ENCODE data around the gene PID1.

PID1 gene

DNA sequence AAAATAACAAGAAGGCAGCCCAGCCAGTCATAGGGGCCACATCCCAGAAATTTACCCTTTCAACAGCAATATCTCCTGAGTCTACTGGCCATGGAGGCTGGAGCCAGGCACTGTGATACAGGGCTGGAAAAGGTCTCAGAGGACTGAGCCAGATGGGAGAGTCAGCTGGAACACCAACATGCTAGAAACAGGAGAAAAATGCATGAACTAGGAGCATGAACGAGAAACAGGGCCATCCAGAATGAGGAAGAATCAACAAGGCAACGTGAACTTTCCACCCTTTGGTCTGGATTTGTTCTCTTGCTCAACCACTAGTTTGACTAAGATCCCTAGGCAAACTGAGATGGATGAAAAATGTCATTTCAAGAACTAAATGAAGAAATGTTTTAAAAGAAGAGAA, 13.1 kb downstream of the PID1 start:
- no peak for DNase-seq

- no peak for DNase-seq
Measured at GRCh38 chr2:229256376-229256775, 14.7 kb downstream of the PID1 start.

DNA sequence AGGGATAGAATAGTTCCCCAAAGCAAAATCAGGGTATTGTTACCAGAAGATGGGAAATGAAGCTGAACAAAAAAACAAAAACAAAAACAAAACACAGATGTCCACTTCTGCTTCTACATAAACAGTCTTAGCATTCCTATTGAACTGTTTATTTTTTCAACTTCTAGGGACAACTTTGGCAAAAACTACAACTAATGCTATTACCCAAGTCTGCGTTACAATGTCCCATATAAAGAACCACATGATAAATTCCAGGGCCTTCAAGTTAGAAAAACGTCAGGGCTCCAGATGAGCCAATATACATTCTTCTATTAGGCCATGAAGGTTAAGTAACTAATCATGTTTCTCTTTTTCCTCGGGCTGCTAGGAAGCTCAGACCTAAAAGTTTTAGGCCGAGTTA, 16.9 kb downstream of the PID1 start:
- DNase-seq, result no peak

DNA sequence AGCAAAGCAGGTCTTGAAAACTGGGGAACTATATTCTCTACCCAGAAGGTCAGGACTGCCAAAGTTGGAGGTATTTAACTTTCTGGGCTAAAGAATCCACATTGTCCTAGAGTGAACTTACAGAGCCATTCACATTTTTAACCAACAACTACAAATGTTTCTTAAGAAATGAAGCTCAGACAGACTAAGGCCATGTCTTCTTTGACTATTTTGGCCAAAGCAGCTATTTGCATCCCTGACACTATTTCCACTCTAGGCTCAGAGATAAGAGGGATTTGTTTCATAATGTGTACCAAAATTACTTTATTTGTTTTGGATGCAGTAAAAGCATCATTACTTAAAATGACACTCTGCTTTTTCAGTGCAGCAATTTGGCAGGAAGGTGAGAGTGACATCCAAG, 18.1 kb downstream of the PID1 start:
- DNase-seq, result no peak

DNA sequence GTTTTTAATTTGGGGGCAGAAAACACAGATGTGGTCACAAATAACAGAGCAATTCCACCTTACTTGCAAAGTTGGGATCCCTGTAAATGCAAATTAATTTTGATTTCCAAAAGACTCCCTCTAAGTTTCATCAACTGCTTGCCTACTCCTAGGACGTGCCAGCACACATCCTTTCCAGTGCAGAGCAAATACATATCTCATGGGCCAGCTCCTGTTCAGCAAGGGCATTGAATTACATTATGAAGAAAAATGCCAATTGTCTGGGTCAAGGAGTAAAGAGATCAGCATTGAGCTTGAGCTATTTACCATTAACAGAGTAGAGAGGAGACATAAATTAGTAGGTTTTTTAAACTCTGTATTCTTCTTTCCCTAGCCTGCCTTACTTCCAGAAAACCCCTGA, 18.8 kb downstream of the PID1 start:
- DNase-seq, result no peak

GRCh38 chr2:229249536-229249935, 21.6 kb downstream of the PID1 start:
- no peak for DNase-seq

DNA sequence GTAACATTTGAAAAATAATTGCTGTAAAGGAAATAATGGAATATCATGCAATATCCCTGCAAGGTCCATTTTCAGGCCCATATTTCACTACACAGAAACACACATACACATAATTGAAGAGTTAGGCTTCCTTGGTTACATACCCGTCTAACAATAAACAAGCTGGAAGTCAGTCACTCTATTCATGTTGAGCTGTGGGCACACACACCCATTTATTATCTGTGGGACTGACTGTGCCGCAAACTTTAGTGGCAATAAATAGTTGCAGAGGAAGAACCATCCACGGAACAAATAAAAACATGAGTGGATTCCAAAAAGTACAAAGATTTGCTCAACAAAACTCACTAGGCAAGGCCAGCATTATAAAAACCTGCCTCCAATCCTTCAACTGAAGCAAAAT, 24.8 kb downstream of the PID1 start:
- no peak for DNase-seq

DNA sequence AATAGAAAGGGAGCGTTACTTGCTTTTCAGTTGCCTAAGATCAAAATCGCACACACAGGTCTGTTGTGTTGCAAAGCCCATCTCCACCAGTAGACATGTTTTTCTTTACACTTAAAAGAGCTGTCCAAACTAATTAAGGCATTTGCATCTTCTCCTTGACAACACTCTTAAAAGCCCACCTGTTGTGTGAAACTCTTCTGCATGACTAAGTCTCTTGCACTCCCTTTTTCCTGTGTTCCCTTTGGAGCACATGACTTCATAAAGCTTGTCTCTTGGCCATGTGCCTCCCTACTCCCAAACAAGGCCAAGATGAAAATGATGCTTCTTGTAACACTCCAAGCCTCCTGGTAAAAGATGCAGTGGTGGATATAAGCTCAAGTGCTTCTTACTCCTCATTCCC, 26.1 kb downstream of the PID1 start:
- no peak for DNase-seq

DNA sequence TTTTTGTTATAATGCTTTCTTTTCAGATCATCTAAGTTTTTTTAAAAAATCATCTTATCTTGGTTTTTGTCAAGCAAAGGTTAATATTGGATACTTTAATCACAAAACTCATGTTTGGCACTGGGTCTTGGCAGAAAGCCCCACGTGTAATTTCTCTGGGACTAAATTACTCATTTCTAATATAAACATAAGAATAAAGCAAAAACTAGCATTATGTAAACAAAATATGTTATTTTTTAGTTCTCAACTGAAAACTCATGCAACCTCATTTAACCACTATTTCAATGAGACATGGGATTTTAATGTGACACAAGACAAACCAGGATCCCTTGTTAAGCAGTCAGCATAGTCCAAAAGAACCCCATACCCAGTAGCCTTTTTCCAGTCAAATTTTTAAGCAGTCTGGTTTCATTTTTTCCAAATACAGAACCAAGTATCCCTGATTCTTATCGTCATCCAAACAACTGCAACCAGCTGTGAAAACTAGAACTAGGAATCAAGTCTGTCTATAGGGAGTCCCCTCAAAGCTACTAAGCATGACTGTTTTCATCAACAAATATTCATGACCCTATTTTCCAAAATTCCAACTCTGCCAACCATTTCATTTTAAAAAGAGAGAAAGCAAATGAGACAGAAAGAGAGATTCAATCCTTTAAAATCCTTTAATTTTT, 27.1 kb downstream of the PID1 start:
- DNase-seq, result no peak

- DNase-seq, result no peak
Measured at GRCh38 chr2:229240984-229241491, 30.0 kb downstream of the PID1 start.

DNA sequence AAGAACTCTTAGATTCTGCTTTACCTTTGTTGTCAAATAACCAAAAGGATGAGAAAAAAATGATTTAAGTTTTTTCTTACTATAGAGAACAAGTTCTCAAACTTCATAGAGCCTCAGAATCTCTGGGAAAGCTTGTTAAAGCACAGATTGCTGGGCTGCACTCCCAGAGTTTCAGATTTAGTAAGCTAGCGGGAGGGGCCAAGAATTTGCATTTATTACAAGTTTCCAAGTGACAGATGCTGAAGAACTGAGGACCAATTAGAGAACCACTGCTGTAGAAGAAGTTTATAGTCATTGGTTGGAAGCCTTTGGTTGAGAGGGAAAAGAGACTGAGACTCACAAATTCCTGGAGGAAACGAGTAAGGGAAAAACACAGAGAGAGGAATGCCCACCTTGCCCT, 32.1 kb downstream of the PID1 start:
- DNase-seq, result no peak

GRCh38 chr2:229237270-229237669, 33.8 kb downstream of the PID1 start:
- DNase-seq, result no peak

DNA sequence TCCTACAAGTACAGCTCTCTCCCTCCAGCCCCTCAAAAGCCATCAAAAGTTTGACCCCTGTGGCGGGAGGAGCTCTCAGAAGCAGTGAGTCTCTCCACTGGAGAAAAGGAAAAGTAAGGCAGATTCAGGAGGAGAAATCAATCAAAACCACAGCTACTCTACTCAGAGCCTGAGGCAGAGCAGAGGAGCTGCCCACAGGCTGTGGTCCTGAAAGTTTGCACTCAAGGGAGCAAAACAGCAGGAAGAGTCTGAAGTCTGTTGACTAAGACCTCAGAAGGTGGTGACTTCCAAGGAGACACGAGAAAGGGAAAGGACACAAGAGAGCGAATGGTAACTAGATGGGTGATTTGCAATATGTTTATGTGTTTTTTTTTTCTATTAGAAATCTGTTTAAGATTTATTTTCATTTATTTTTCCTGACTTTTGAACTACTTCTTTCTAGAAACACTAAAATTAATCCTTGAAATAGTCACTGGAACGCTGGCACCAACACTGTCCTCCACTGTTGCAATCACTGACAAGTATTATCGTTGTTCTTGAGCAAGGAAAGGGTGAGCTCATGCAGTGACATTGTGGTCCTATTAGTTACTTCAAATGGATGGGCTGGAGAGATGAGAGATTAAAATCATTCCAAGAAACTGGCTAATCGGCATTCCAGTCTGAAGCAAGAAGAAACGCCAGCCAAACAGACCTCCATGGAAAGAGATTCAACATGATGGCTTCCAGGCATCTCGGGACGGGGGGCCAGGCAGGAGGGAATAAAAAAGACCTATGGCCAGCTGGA, 35.8 kb downstream of the PID1 start:
- DNase-seq, result no peak

DNA sequence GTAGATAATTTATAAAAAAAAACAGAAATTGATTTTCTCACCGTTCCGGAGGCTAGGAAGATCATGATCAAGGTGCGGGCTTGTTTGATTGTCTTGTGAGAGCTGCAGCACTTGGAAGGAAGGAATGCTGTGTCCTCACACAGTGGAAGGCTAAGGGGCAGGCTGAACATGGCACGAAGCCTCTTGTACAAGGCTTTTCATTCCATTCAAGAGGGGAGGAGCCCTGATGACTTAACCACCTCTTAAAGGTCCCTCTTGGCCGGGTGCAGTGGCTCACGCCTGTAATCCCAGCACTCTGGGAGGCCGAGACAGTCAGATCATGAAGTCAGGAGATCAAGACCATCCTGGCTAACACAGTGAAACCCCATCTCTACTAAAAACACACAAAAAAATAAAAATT, 39.2 kb downstream of the PID1 start:
- no peak for DNase-seq

DNA sequence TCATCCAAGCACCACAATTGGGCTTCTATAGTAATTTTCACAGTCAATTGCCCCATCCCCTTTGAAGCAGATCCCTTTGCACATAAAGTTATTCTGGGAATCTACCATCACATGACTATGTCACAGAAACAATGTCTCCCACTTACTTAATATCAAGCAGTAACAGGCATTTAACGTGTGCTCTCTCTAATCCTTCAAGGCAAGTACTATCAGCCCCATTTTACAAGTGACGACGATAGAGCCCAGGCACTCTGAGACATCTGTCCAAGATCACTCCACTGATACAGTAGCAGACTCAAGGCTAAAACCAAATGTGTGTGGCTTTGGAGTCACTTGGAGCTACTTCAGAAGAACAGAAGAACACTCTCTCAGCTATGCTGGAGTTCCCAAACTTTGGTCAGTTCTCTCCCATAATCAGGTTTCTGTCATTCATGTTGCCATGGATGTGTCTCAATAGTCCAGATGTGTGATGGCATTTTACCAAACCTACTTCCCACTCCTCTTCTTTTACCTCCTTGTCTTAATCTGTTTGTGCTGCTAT, 39.7 kb downstream of the PID1 start:
- DNase-seq, result no peak

- no peak for DNase-seq
Measured at GRCh38 chr2:229230911-229231310, 40.2 kb downstream of the PID1 start.

- no peak for DNase-seq
Measured at GRCh38 chr2:229230256-229230655, 40.8 kb downstream of the PID1 start.

GRCh38 chr2:229226382-229226781, 44.7 kb downstream of the PID1 start:
- no peak for DNase-seq

GRCh38 chr2:229223107-229223506, 48.0 kb downstream of the PID1 start:
- DNase-seq, result no peak

DNA sequence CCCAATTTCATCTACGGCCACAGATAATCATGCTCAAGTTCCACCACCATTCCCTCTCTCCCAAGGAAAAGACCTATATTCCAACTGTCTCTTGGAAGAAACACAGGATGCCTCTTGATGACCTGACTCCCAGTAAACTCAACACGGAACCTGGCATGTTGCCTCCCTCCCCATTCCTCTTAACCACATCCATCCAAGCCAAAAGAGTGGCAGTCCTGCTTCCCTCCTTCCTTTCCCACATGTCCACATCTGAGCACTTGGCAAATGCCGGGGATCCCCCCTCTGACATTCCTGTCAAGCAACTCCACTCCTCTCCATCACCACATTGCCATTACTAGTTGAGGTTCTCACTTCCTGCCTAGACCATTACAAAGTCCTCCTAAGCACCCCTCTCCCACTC, 49.4 kb downstream of the PID1 start:
- no peak for DNase-seq

DNA sequence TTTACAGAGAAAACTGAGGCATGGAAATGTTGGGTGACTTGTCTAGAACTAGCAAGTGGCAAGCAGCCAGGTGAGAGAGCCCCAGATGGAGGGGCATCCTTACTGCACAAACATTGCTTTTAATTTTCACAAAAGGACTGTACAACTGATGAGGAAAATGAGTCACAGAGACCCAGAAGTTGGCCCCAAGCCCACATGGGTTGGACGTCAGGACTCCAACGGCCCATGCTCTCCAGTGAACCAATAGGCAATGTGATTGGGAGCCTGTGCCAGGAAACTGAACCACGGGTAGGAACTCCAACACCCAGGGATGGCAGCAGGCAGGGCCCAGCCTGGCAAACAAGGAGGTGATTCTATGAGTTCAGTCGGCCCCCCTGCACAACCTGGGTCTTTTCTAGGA, 50.8 kb downstream of the PID1 start:
- DNase-seq, result no peak

GRCh38 chr2:229218329-229218921, 52.7 kb downstream of the PID1 start:
- no peak for DNase-seq

DNA sequence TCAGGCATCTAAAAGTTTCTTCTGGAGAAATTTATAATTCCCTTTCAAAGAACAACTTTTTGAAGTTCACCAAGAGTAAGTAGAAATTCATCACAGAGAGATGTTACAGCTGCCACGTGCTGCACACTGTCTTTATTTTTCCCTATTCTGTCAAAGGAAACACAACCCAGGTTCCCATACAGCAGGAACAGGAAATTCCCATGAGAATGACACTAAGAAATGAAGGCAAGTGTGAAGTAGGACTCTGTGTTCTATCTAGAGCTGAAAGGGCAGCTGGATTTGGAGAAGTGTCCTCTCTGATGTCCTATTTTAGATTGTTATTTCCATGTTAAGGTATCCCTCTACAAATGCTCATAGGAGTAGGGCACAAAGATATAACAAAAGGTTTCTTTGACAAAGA, 58.8 kb downstream of the PID1 start:
- DNase-seq, result no peak

DNA sequence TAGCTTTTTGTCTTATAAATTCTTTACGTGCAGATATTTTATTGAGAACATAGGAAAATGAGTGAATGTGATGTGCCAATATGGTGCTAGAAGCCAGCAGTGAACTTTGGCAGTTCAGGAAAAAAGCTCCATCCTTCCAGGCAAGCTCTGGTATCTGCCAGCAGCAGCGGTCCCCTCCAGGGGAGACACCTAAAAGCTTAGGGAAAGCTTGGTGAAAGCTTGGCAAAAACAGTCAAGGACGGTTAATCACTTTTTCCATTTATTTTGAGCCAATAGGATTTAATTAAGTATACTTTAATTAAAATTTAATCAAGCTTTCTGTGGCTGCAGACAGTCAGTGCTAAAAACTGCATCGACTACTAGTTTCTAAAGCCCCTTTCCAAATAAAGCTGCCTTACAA, 60.4 kb downstream of the PID1 start:
- no peak for DNase-seq
